NCI-H2171 (cell line): ENCODE data around the gene AGPAT1.
"Not testable (repeated sequence)": the region's sequence is repeated elsewhere in the genome, so short reads cannot be mapped to it uniquely, and the experiment has no call there.

Experiments used
- DNase-seq: peaks from one replicate; lab custom pipeline; 2025; lab: John Stamatoyannopoulos, UW

The AGPAT1 gene

DNA sequence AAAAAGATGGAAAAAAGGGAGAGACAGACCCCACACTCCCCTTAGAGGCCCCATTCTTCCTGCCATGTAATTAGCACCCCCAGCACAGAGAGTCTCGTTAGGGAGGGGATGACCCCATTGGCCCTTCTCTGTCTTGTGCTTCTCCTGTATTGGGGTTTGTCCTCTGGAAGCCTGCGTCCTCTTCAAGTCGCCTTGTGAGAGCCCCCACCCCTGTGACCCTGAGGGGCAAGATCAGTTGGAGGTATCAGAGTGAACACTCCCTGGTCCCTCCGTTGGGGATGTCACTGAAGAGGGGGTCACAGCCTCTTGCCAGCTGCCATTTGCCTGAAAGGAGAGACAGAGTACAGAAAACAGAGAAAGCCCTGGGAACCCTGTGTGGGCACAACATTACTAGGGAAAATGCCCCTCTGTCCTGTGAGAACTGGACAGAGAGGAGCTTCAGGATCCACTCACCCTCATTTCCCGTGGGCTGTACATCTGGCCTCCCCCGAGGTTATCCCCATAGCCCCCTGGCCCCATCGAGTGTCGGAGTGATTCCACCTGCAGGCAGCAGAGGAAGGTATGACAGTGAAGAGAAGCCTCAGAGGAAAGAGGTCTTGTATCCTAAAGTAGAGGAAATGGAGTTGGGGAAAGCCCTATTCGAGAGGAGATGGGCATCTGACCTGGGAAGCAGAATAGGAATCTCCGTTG is 10.4 kb upstream of the AGPAT1 start:
- not testable (repeated sequence) for DNase-seq

DNA sequence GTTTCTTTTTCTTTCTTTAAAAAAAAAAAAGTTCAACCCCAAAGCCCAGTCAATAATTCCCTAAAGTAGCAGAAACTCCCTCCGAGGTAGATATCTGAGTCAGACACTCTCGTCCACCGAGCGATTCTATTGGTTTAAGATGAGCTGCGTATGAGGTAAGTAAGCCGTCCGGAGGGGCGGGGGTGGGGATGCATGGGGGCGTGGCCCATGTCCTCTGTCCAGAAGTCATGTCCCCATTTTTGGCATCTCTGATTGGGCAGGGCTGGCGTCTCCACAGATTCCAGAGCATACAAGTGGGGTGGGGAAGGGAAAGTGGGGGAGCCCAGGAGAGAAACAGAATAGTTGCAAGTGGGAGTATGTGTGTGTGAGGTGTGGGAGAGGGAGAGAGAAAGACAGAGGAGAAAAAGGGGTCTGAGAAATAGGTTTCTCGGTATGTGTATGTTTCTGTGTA is 9.8 kb upstream of the AGPAT1 start:
- not testable (repeated sequence) for DNase-seq

DNA sequence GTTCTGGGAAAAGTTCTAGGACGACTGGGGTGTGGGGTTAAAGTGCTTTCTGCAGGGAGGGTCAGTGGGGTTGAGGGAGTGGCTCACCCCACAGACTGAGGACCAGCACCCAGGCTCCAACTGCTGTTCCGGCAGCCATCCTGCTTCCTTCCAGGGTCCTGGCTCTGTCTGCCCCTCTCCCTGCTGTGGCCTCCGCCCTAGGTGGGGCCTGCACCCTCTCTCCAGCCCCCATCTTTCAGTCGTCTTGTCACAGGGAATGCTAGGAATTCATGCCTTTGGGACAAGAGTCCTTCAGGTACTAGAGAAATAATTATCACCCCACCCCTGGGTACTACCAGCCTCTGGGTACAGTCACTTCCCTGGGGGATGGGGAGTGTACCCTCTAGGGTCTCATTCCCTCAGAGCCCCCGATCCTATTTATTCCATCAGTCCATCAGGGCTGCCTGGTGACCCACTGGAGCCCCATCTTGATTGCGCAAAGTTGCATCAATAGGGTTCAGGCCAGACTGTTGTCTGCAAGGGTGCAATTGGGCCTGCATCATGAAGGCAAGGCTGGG is 8.3 kb upstream of the AGPAT1 start, which contains the start of gene AGER:
Gene AGER, minus strand, starts transcription at position 170 of the 557 bp plus-strand sequence. Its CDS starts 31 bp downstream, at position 139.
- no peak for DNase-seq

DNA sequence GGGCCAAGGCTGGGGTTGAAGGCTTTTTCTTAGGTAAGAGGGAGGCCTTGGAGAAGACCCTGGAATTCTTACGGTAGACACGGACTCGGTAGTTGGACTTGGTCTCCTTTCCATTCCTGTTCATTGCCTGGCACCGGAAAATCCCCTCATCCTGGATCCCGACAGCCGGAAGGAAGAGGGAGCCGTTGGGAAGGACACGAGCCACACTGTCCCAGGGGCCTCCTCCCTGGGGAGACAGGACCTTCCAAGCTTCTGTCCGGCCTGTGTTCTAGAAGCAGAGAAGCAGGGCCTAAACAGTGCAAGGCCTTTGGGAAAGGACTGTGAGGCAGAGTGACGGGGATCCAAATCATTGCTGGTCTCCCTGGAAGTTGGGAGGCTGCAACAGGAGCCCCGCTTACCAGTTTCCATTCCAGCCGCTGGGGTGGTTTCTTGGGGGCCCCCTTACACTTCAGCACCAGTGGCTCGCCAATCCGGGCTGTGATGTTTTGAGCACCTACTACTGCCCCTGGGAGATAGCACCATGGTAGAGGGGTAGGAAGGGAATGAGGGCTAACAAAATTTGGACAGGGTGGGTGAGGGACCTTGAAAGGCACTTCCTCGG is 7.7 kb upstream of the AGPAT1 start:
- no peak for DNase-seq

DNA sequence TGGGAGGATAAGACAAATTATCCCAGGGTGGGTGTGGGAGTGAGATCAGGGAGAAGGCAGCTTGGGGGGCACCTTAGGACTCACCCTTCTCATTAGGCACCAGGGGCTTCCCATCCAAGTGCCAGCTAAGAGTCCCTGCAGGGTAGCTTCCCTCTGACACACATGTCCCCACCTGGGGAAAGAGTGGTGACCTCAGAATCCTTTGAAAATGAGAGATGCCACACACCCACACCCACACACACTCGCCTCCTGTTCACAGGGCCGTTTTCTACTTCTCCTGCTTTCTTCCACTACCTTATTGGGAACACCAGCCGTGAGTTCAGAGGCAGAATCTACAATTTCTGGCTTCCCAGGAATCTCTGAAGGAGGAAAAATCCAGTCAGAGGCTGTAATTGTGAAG is 7.1 kb upstream of the AGPAT1 start:
- DNase-seq, result no peak

DNA sequence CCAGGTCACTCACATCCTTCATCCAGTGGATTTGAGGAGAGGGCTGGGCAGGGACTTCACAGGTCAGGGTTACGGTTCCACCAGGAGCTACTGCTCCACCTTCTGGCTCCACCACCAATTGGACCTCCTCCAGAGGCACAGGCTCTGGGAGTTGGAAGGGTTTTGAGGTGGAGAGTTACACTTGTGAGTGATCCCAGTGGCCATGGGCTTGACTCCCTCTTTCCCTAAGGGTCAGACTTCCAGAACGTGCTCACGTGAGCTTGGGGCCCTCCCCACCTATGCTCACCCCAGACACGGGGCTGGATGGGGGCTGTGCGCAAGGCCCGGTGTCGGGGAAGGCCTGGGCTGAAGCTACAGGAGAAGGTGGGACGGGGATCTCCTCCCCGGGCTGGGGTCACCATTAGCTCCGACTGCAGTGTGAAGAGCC is 6.7 kb upstream of the AGPAT1 start:
- no peak for DNase-seq

DNA sequence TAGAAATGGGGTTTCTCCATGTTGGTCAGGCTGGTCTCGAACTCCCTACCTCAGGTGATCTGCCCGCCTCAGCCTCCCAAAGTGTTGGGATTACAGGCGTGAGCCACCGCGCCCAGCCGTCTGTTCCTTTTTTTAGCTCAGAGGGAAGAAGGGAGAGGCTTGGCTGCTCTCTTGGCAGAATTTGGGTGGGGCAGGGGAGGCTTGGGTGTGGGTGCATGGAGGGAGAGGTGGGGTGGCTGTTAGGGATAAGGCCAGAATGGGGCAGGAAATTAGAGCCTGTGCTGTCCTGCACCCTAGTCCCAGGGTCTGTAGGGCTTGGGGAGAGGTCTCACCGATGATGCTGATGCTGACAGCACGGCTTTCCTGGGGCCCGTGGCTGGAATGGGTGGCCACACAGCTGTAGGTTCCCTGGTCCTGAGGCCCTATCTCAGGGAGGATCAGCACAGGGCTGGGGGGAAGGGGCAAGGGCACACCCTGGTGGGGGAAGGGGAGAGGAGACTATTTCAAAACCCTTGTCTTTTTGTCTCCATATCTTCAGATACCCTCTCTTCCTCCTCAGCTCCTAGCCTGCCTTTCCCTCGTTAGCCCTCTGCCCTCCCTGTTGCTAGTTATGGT is 6.1 kb upstream of the AGPAT1 start:
- DNase-seq, result no peak

DNA sequence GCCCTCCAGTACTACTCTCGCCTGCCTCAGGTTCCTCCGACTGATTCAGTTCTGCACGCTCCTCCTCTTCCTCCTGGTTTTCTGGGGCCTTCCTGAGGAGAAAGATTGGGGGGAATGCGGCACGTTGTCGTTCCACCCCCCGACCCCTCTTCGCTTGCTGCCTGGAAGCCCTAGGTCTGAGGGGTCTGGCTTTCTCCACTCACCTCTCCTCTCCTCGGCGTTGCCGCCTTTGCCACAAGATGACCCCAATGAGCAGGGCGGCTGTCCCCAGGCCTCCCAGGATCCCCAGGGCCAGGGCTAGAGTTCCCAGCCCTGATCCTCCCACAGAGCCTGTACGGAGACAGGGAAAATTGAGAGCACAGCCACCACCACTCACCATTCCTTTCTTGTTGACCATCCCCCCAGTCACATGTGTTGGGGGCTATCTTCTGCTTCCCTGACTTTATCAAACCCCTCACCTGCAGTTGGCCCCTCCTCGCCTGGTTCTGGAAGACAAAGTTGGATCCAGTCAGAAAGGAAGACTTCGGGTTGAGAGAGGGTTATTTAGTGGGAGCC is 5.3 kb upstream of the AGPAT1 start:
- no peak for DNase-seq

DNA sequence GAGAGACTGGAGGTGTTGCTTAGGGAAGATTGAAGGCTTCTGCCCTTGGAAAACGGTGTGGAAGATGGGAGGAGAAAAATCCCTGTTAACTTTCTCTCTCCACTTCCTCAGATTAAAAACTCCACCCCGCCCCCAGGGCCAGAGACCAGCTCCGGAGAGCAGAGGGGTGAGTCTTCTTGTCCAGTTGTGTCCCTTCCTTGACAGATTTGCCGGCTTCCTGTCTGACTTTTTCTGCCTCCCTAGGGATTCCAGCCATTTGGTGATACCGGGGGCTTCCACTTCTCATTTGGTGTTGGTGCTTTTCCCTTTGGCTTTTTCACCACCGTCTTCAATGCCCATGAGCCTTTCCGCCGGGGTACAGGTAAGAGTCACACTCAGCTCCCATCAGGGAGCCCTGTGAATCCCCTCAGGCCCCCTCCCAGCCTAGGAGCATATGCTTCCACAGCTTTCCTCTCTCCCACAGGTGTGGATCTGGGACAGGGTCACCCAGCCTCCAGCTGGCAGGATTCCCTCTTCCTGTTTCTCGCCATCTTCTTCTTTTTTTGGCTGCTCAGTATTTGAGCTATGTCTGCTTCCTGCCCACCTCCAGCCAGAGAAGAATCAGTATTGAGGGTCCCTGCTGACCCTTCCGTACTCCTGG is 4.0 kb upstream of the AGPAT1 start:
- DNase-seq, result no peak

DNA sequence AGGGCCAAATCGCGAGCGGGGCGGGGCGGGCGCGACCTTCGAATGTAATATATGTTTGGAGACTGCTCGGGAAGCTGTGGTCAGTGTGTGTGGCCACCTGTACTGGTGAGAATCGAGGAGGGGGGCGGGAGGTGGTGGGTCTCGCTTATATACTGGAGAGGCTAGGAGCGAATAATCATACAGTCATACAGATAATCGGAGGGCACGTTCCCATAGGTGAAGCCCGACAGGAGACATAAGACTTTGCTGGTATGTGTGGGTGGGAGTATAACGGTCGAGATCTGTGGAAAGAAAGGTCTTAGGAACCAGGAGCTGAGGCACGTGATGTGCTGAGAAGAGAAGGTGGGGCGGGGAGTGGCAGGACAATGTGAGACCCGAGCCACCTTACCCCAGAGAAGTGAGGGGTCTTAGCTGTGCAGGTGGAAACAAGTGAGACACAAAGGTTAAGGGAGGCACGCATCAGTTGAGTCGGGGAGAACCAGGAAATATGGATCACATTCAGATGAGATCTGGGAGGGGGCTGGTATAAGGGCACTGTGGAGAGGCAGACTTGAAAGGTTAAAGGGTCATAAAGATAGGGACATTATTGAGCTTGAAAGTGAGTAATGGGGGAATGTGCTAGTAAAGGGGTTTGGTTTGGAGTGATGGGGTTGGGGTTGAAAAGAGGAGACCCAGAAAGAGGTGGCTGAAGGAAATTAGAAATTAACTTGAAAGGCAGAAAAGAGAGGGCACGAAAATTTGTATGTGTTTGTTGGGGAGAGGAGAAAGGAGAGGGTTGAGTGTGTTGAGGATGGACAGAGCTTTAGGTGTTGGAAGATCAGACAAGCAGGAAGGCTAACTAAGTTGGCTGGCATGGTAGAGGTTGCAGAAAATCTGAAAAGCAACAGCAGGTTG is 2.9 kb upstream of the AGPAT1 start:
- DNase-seq, result no peak

DNA sequence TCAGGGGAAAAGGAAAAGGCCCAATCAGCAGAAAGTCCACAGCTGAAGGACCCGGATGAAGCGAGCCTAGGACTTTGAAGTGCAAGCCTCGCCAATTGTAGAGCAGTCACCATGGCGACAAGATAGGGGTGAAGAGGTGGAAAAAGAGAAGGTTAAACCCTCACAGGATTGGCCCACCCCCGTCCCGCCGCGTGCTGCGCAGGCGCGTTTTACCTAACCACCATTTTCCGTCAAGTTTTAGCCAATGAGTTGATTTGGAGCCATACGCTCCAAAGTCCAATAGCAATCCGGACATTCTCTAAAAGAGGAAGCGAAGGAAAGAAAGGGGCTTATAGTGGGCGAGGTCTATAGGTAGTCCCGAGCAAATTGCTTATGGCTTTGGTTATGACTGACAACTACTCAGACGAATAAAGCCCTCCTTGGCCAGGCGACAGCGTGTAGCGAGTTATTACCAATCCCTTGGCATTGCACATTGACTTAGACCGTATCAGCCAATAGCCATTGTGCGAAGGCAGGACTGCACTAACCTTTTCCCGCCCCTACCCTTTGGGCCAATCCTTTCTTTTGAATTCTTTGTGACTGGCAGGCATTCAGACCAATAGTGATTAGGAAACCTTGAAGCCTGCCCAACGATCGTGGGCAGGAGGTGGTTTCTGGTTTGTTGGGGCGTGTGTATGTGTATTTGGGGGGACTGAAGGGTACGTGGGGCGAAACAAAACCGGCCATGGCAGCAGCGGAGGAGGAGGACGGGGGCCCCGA is 2.1 kb upstream of the AGPAT1 start, which contains the start of gene RNF5:
Gene RNF5, plus strand, starts transcription at position 618 of the 759 bp plus-strand sequence. Its CDS starts 107 bp downstream, at position 725.
- DNase-seq, result peak; percentile 99

DNA sequence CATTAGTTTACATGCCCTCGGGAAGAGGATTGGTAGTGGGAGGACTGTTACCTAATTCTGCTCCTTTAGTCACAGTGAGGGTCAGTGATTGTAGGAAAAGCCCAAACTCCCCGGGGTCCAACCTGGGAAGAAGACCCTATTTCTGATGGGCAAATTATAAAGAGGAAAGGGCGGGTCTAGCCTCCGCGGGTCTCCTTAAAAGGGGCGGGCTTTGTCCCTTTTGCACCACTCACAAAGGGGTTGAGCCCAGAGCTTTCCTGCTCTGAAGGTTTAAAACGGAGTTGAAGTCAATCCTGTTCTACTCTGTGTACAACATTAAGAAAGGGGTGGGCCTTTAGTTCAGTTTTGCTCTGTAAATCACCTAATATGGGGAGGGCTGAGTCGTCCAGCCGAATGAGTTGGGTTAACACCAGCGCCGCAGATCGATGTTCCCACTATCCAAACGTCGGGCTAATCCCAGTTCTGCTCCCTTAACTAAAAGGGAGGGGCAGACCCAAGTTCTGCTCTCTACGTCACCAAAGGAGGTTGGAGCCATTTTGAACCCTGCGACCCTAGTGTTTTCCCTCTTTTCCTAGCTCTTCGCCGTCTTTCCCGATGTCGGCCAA is 1.4 kb upstream of the AGPAT1 start:
- DNase-seq, result peak; percentile 64

DNA sequence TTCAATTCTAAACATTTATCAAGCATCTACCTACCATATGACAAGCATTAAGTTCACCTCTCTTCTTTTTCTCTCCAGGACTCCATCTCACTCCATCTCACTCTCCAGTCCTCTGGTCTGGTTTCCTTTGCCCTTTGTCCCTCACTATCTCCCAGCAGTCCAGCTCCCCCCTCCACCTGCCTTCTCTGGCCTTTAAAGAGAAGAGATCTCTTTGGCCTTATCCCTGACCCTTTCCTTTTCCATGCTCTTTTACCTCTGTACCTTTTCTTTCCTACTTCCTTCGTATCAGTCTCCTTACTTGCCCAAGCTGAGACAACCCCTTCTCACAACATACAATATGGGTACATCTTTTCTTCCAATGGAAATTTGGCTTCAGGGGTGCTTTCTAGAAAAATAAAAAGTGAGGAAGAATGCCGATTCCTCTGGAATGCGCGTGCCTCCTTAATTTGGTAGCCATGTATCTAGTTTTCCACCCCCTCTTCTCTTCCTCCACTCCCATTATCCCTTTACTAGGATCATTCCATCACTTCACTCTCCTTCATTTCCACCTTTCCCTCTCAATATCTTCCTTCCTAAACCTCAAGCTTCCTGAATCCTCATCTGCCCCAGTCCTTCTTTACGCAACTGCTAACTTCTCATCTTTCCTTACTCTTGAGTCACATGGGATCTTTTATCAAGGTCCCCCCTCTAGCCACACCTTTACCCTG is 745 bp upstream of the AGPAT1 start:
- no peak for DNase-seq

DNA sequence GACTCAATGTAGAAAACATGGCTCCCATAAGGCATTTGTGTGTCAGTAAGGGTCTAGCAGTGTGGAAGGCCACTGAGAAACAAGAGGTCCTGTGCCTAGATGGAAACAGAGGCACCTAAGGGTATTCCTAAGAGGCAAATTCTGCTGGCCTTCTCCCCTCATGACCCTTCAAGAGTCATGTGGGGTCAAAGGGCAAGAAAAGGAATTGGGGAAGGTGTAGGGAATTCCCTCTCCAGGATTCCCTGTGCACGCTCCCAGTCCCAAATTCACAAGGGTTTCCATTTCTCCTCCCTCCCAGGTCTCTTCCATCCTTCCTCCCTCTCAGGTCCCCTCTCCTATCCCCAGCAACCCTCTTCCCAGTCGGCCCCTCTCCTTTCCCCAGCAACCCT is 568 bp downstream of the AGPAT1 start:
- DNase-seq, result no peak

DNA sequence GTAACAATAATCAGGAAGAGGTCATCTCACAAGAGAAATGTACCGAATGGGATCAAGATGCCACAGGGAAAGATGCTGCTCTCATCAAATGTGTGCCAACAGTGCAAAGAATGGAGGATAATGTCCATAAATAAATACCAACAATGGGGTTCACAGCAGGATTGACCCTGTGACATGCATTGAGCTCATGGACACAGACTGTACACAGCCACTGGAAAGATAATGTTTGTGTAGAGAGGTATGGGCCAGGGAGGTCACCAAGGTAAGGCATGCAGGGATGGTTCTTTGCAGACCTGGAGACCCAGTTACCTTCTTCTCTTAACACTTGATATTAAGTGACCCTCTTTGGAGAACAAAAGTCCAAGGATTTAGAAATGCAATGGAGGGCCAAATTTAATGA is 1.5 kb downstream of the AGPAT1 start:
- no peak for DNase-seq

DNA sequence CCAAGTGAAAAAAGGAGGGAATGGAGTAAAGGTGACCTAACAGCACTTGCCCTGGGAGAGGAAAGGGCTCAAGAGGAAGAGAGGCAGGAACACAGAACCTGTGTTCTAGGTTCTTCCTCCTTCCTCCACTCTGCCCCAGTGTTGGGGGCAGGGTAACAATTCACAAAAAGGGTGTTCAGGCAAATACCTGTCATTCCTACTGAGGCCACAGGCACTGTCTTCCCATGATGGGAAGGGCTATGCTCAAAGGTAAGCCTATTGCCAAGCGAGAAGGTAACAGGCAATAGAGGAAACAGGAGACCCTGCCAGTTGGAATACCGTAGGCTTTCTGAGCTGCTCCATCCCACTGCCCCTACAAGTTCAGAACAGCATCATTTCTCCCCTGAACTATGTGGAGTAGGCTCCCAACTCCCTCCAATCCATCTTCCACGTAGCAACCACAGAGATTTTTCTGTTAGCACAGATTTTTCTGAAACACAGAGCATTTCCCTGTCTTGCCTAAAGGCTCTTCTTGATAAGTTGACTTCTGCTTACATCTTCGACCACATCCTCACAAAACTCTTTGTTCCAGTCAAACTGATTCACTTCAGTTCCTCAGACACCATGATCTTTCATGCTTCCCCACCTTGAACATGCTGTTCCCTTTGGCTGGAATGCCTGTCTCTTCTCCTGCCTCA is 2.7 kb downstream of the AGPAT1 start:
- no peak for DNase-seq

DNA sequence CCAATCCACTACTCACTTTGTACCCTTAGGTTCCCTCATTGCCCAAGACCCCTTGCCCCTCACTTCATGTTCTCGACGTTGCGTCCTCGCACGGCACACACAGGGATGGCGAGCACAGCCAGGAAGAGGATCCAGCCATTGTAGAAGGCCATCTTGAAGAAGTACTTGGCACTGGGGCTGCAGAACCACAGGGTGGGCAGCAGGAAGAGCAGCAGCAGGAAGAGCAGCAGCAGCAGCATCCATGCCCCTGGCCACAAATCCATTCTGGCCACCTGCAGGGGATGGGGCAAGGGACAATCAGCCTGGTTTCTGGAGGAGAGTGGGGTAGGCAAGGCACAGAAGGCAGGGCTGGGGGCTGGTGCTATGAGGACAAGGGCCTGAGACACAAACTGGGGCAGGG is 4.7 kb downstream of the AGPAT1 start:
- DNase-seq, result no peak

DNA sequence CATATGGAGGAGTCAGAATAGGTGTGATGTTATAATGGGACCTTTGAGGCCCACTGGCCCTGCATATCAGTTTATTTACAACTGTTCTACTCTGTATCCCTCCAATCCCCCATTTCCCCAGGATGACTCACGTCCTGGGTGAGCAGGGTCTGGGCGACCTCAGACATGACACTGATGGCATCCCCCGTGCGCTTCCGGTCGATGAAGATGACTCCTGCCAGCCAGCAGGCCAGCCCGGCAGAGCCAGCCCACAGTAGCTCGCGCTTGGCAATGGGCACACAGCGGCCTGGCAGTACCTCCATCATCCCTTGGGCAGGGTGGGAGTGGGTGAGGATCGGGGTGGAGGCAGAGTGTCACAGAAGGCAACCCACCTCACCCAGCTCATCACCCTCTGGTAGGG is 5.6 kb downstream of the AGPAT1 start:
- DNase-seq, result no peak
